Activated T-cell treated with anti-CD3 and anti-CD28 coated beads, Interleukin-2, amount 50 U/mL, for 72 hours (primary cell): Measurements from ENCODE around the gene CTAG1A. TPM values are rescaled to one million over a fixed set of nuclear protein-coding genes. Genes with fewer than 3 reads are reported as not detected.
"Not testable (repeated sequence)": the region's sequence is repeated elsewhere in the genome, so short reads cannot be mapped to it uniquely, and the experiment has no call there.

Experiments used
- ATAC-seq, 2 donors: fragments of 150-1000 bp; cut with Tn5 transposase; replicated peaks in 1 of 2; 2 replicates each; pipeline ENCODE4 v1.10.0; 2021; ENCODE audit warnings: moderate library complexity in 2 of 2, mild to moderate bottlenecking in 1 of 2
- DNase-seq, 2 donors: peaks; one replicate each; pipeline ENCODE4 v3.0.0; 2021 to 2022; ENCODE audit warnings: mixed read lengths in 1 of 2
- H3K27ac Mint-ChIP-seq: one replicate; pipeline ENCODE4 v1.8.0; 2022; ENCODE audit warnings: mild to moderate bottlenecking, moderate library complexity, mixed read lengths
- H3K27me3 Mint-ChIP-seq: one replicate; pipeline ENCODE4 v1.8.0; 2022; ENCODE audit warnings: low read depth, mixed read lengths
- H3K36me3 Mint-ChIP-seq, 2 donors: one replicate each; pipeline ENCODE4 v1.8.0; 2022; ENCODE audit warnings: mixed read lengths in 2 of 2, mild to moderate bottlenecking in 1 of 2; ENCODE audit not compliant: insufficient read depth in 2 of 2
- H3K4me1 Mint-ChIP-seq: one replicate; pipeline ENCODE4 v1.8.0; 2022; ENCODE audit warnings: low read depth, mixed read lengths
- H3K4me3 Mint-ChIP-seq, 2 donors: one replicate each; pipeline ENCODE4 v1.8.0; 2022; ENCODE audit warnings: mild to moderate bottlenecking in 2 of 2, mixed read lengths in 2 of 2, moderate library complexity in 2 of 2
- H3K9me3 Mint-ChIP-seq, 2 donors: one replicate each; pipeline ENCODE4 v1.8.0; 2022; ENCODE audit warnings: mixed read lengths in 2 of 2
- total RNA-seq, 2 donors: library from RNA; stranded (reverse); gene quantifications; one replicate each; pipeline ENCODE4 v1.2.3, GENCODE V29; 2022

The CTAG1A gene
- total RNA-seq = not detected

DNA sequence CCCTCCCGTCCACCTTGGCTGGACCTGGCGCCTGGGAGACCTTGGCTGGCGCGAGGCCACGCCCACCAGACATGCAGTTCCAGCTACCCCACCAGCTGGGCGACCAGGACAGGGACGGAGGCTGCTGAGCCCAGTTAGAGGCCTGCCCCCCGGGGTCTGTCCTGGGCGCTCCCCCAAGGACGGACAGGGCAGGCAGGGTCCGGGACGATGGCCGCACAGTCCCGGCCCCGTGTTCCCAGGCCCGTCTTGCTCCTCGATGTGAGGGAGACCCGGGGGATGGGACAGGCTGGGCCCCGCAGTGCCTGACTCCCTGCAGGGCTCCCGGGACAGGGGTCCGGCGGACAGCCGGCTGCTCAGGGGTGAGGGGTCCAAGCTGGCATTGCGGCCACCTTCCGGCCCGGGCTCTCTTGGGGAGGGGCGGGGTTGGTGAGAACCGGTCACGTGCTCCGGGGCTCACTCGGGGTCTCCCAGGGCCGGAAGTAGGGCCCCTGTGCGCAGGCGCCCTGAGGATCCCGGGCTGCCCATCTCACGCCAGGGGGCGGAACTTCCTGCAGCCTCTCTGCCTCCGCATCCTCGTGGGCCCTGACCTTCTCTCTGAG, at the start of gene CTAG1A:
Gene CTAG1A, plus strand, starts transcription at position 549 of the 599 bp plus-strand sequence. CDS start 74 bp downstream, outside the sequence.
- H3K27me3 Mint-ChIP-seq, DNase-seq, H3K4me3 Mint-ChIP-seq, H3K4me1 Mint-ChIP-seq, H3K27ac Mint-ChIP-seq, H3K9me3 Mint-ChIP-seq, H3K36me3 Mint-ChIP-seq, ATAC-seq: not testable (repeated sequence)

DNA sequence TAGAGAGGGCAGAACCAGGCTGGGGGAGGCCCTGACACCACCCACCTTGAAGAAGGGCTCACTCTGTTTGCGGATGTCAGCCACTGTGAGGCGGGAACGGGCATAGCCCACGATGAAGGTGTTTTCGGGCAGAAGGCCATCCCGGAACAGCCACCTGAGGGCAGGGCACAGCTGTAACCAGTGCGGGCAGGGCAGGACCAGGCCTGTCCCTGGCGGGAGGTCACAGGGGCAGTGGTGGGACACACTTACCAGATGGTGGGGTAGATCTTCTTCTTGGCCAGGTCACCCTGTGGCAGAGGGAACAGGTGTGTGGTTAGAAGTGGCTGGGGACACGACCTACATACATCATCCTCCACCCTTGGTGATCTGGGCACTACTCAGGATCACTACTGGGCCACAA, 49.0 kb upstream of the CTAG1A start:
- Mint-ChIP-seq H3K4me1 (peaks cover 14% of the 10 kb centered on the region), H3K9me3 (no peaks in the 10 kb centered on the region), H3K4me3 (no peak overlapping the region), H3K27me3 (no peaks in the 10 kb centered on the region), H3K27ac (no peak overlapping the region), H3K36me3 (peaks cover 0 to 5% of the 10 kb centered on the region in 2 donors)
- DNase-seq (no peak), ATAC-seq (no peak)

GRCh38 chrX:154539077-154539476, 45.9 kb upstream of the CTAG1A start:
- DNase-seq = no peak
- ATAC-seq = no peak
- no peak overlapping the region for H3K4me3 Mint-ChIP-seq

GRCh38 chrX:154540365-154540764, 44.6 kb upstream of the CTAG1A start:
- not testable (repeated sequence) for H3K27me3 Mint-ChIP-seq, H3K36me3 Mint-ChIP-seq, H3K27ac Mint-ChIP-seq, H3K4me3 Mint-ChIP-seq, ATAC-seq, H3K9me3 Mint-ChIP-seq, DNase-seq
- peaks cover 43% of the 10 kb centered on the region for H3K4me1 Mint-ChIP-seq

More at GRCh38 chrX:154539077-154539476, 45.9 kb upstream of the CTAG1A start:
- Mint-ChIP-seq H3K4me1 (peaks cover 38% of the 10 kb centered on the region), H3K27ac (peak overlapping the region; percentile 22), H3K27me3 (no peaks in the 10 kb centered on the region), H3K36me3 (peaks cover 0 to 3% of the 10 kb centered on the region in 2 donors), H3K9me3 (no peaks in the 10 kb centered on the region)

- ATAC-seq = no peak
- Mint-ChIP-seq H3K4me1 (peaks cover 49% of the 10 kb centered on the region), H3K27ac (no peak overlapping the region)
These were observed 43.9 kb upstream of the CTAG1A start for GRCh38 chrX:154540897-154541535.

DNA sequence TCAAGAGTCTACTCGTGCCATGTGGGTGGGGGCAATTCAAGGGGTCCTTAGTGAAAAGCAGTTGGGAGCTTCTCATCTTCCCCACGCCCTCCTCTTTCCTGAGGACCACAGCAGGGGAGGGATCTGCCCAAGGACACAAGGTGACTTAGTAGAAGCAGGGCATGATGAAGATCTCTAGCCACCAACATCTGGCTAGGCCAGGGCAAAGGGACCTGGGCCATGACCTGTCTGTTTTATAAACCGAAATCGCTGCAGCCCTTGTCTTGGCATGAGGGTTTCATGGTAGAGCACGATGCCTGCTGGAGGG, 43.4 kb upstream of the CTAG1A start:
- DNase-seq = no peak
- peaks cover 52% of the 10 kb centered on the region for H3K4me1 Mint-ChIP-seq
- H3K4me3 Mint-ChIP-seq = peak overlapping the region in 1 of 2 donors; percentile 79
- H3K9me3 Mint-ChIP-seq = no peaks in the 10 kb centered on the region
- ATAC-seq = no peak
- no peak overlapping the region for H3K27ac Mint-ChIP-seq
- H3K36me3 Mint-ChIP-seq = peaks cover 0 to 3% of the 10 kb centered on the region in 2 donors
- H3K27me3 Mint-ChIP-seq = no peaks in the 10 kb centered on the region

More at GRCh38 chrX:154540897-154541535, 43.9 kb upstream of the CTAG1A start:
- Mint-ChIP-seq H3K36me3 (peaks cover 0 to 3% of the 10 kb centered on the region in 2 donors), H3K4me3 (no peak overlapping the region), H3K27me3 (no peaks in the 10 kb centered on the region), H3K9me3 (no peaks in the 10 kb centered on the region)
- DNase-seq = no peak

DNA sequence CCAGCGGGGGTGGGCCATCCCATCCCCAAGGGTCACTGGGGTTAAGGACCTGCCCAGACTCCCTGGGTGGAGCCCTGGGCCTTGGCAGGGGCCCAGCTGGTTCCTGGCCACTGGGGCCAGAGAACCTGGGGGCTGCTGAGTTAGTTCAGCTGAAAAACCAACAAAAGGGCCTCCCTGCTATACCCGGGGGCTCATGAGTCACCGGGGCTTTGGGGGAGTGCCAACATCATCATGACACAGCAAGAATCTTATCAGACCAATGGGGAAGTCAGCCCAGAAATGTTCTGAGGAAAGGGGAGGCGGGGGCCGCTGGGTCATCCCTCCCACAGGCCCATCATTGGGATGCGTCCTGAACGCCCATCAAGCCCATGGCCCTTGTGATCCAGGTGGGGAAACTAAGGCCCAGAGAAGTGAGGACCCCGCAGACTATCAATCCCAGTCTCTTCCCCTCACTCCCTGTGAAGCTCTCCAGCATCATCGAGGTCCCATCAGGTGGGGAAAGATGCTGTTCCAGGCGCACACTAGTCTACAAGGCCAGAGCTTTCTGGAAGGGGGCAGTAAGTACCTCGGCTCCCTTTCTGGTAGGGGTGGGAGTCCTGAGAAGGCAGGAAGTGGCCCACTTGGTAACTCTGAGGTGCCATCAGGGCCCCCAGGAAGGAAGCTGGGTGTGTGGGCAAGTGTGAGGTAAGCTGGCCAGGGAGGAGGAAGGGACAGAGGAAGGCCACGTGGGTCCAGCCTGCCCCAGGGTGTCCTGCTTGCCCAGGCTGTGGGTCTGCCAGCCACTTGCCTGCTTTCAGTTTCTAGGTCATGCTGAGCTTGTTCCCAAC, 42.8 kb upstream of the CTAG1A start:
- peak; percentile 40 to 55 for ATAC-seq
- peak; percentile 59 to 60 for DNase-seq
- H3K27me3 Mint-ChIP-seq = no peaks in the 10 kb centered on the region
- H3K4me1 Mint-ChIP-seq = peaks cover 52% of the 10 kb centered on the region
- H3K36me3 Mint-ChIP-seq = peaks cover 0 to 3% of the 10 kb centered on the region in 2 donors
- H3K9me3 Mint-ChIP-seq = no peaks in the 10 kb centered on the region
- peak overlapping the region; percentile 94 for H3K27ac Mint-ChIP-seq
- peak overlapping the region; percentile 79 to 85 for H3K4me3 Mint-ChIP-seq

- peaks cover 52% of the 10 kb centered on the region for H3K4me1 Mint-ChIP-seq
- H3K27me3 Mint-ChIP-seq = no peaks in the 10 kb centered on the region
- DNase-seq (peak; percentile 27 to 39), ATAC-seq (no peak)
- H3K36me3 Mint-ChIP-seq = peaks cover 0 to 4% of the 10 kb centered on the region in 2 donors
- H3K4me3 Mint-ChIP-seq = peak overlapping the region; percentile 79 to 85
- peak overlapping the region; percentile 94 for H3K27ac Mint-ChIP-seq
- H3K9me3 Mint-ChIP-seq = no peaks in the 10 kb centered on the region
These were observed 42.1 kb upstream of the CTAG1A start for GRCh38 chrX:154542723-154543424.

DNA sequence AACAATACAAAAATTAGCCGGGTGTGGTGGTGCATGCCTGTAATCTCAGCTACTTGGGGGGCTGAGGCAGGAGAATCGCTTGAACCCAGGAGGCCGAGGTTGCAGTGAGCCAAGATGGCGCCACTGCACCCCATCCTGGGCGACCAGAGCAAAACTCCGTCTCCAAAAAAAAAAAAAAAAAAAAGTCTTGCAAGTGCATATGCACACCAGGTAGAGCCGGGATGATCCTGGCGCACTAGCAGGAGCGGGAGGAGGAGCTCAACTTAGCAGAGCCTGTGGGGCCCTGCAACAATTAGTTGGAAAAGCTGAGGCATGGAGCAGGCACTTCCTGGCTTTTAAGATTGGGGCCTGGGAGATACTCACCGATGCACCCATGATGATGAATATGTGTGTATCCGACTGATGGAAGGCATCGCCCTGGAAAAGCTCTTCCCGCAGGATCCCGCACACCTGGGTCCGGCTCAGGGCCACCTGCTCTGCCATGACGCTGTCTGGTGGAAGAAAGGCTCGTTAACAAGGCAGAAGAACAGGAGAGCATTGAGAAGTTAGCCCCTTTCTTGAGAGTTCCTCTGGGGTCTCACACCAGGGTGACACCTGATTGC, 39.2 kb upstream of the CTAG1A start:
- no peaks in the 10 kb centered on the region for H3K27me3 Mint-ChIP-seq
- peaks cover 67% of the 10 kb centered on the region for H3K4me1 Mint-ChIP-seq
- ATAC-seq (no peak), DNase-seq (no peak)
- H3K36me3 Mint-ChIP-seq = peaks cover 4 to 5% of the 10 kb centered on the region in 2 donors
- peak overlapping the region; percentile 33 for H3K27ac Mint-ChIP-seq
- peak overlapping the region; percentile 70 to 75 for H3K4me3 Mint-ChIP-seq
- H3K9me3 Mint-ChIP-seq = no peaks in the 10 kb centered on the region

- no peaks in the 10 kb centered on the region for H3K9me3 Mint-ChIP-seq
- peak within 1 kb of the TSS; percentile 79 for H3K27ac Mint-ChIP-seq
- DNase-seq = peak; percentile 80 to 85
- peak within 1 kb of the TSS; percentile 86 to 95 for H3K4me3 Mint-ChIP-seq
- H3K4me1 Mint-ChIP-seq = peaks cover 70% of the 10 kb centered on the region
- ATAC-seq = peak; percentile 60 to 65
- H3K27me3 Mint-ChIP-seq = peaks cover 4% of the 10 kb centered on the region
- H3K36me3 Mint-ChIP-seq = peaks cover 3 to 5% of the 10 kb centered on the region in 2 donors
These were observed 38.3 kb upstream of the CTAG1A start, which contains the start of gene G6PD for GRCh38 chrX:154546354-154547244. TSS of gene G6PD (minus strand) at chrX:154546846. CDS start at chrX:154546155, 691 bp downstream.

GRCh38 chrX:154547245-154548027, 37.5 kb upstream of the CTAG1A start, which contains the start of gene IKBKG:
TSS of gene IKBKG (plus strand) at chrX:154547620. CDS start at chrX:154552003, 4,383 bp downstream.
- peaks cover 8% of the 10 kb centered on the region for H3K27me3 Mint-ChIP-seq
- ATAC-seq = peak; percentile 84 to 87
- peak within 1 kb of the TSS; percentile 79 for H3K27ac Mint-ChIP-seq
- H3K36me3 Mint-ChIP-seq = peaks cover 3 to 5% of the 10 kb centered on the region in 2 donors
- peak; percentile 91 to 92 for DNase-seq
- H3K4me1 Mint-ChIP-seq = peaks cover 68% of the 10 kb centered on the region
- peak within 1 kb of the TSS; percentile 86 to 95 for H3K4me3 Mint-ChIP-seq
- no peaks in the 10 kb centered on the region for H3K9me3 Mint-ChIP-seq
